ENCODE results near the gene ALPL.

- TF ChIP-seq CTCF (IDR thresholded peaks at IDR 0.05; ENCODE audit: low read depth, low read length) (no peak), EZH2phosphoT487 (IDR thresholded peaks at IDR 0.05; ENCODE audit: low read depth) (no peak)
Observed at GRCh38 chr1:21620011-21620410, 110.8 kb downstream of the ALPL start.

Measured in OCI-LY3 (cell line).